HG02642 (cell line): ENCODE results near the gene NOP53.
"Not testable (repeated sequence)": the region's sequence is repeated elsewhere in the genome, so short reads cannot be mapped to it uniquely, and the experiment has no call there.

Experiments used
- ATAC-seq: cut with Tn5 transposase; IDR thresholded peaks from one replicate; pipeline ENCODE4 v1.9.1; 2021; ENCODE audit warnings: mild to moderate bottlenecking; ENCODE audit not compliant: unreplicated experiment, poor library complexity

NOP53 gene

GRCh38 chr19:47752440-47753211 lies 7.3 kb downstream of the NOP53 start:
- ATAC-seq: no peak

- ATAC-seq: no peak
These were observed 9.1 kb downstream of the NOP53 start for GRCh38 chr19:47754206-47755064.

- no peak for ATAC-seq
These were observed 9.9 kb downstream of the NOP53 start for GRCh38 chr19:47755065-47755761.

- ATAC-seq: no peak
These were observed 10.6 kb downstream of the NOP53 start for GRCh38 chr19:47755762-47756626.

- ATAC-seq: no peak
These were observed 11.2 kb downstream of the NOP53 start for GRCh38 chr19:47756627-47756929.

GRCh38 chr19:47756953-47757608 lies 11.7 kb downstream of the NOP53 start:
- ATAC-seq: no peak

GRCh38 chr19:47757617-47758442 lies 12.5 kb downstream of the NOP53 start:
- ATAC-seq: no peak

- ATAC-seq: no peak
These were observed 13.1 kb downstream of the NOP53 start for GRCh38 chr19:47758443-47758804.

GRCh38 chr19:47760632-47760999 lies 15.3 kb downstream of the NOP53 start:
- no peak for ATAC-seq

- no peak for ATAC-seq
These were observed 16.2 kb downstream of the NOP53 start for GRCh38 chr19:47761566-47761965.

GRCh38 chr19:47762151-47762550 lies 16.8 kb downstream of the NOP53 start:
- no peak for ATAC-seq

- ATAC-seq: no peak
These were observed 17.4 kb downstream of the NOP53 start for GRCh38 chr19:47762615-47763308.

GRCh38 chr19:47764705-47765104 lies 19.4 kb downstream of the NOP53 start:
- ATAC-seq: not testable (repeated sequence)

- ATAC-seq: no peak
These were observed 20.4 kb downstream of the NOP53 start for GRCh38 chr19:47765523-47766358.

GRCh38 chr19:47766359-47766620 lies 20.9 kb downstream of the NOP53 start:
- ATAC-seq: no peak

- ATAC-seq: no peak
These were observed 21.3 kb downstream of the NOP53 start for GRCh38 chr19:47766670-47767069.

GRCh38 chr19:47767349-47767748 lies 22.0 kb downstream of the NOP53 start:
- no peak for ATAC-seq

GRCh38 chr19:47768604-47769003 lies 23.3 kb downstream of the NOP53 start:
- ATAC-seq: no peak
